ENCODE measurements around the gene OAF. TPM values are rescaled to one million over a fixed set of nuclear protein-coding genes. Genes with fewer than 3 reads are reported as not detected.

OAF gene
- total RNA-seq, 4 donors from 2014 or later, result 74.7 to 192 (median 124) TPM

GRCh38 chr11:120212926-120213325 is 2.1 kb downstream of the OAF start:
- TF ChIP-seq CTCF (IDR thresholded peaks at IDR 0.05) (no peak), EP300 (IDR thresholded peaks at IDR 0.05) (no peak), POLR2A (IDR thresholded peaks at IDR 0.05) (peak in 1 of 2 donors; percentile 9)
- H3K4me3 ChIP-seq, result peak overlapping the region; percentile 61 to 95 (median 84)
- 30 to 43% methylated on average over 2 of the region's 2 CpGs for WGBS, 2 donors
- DNase-seq (ENCODE audit: low spot score in 2 of 2), result no peak
- peak overlapping the region; percentile 80 to 92 (median 88) for H3K27ac ChIP-seq
- H3K9me3 ChIP-seq, result no peaks in the 10 kb centered on the region
- no peaks in the 10 kb centered on the region for H3K27me3 ChIP-seq
- peaks cover 0 to 10% (median 0%) of the 10 kb centered on the region in 3 donors for H3K36me3 ChIP-seq
- peaks cover 0 to 82% (median 59%) of the 10 kb centered on the region in 4 donors for H3K4me1 ChIP-seq

GRCh38 chr11:120214581-120214980 is 3.7 kb downstream of the OAF start:
- 60 to 68% methylated on average over 7 of the region's 7 CpGs for WGBS, 2 donors
- no peak for DNase-seq (ENCODE audit: low spot score in 2 of 2)
- H3K9me3 ChIP-seq, result no peaks in the 10 kb centered on the region
- peak overlapping the region; percentile 77 to 92 (median 88) for H3K27ac ChIP-seq
- H3K27me3 ChIP-seq, result no peaks in the 10 kb centered on the region
- H3K4me3 ChIP-seq, result peak overlapping the region in 1 of 4 donors; percentile 2
- H3K36me3 ChIP-seq, result peaks cover 0 to 10% (median 0%) of the 10 kb centered on the region in 3 donors
- TF ChIP-seq EP300 (IDR thresholded peaks at IDR 0.05), result no peak
- no peak for TF ChIP-seq CTCF (IDR thresholded peaks at IDR 0.05)
- no peak for TF ChIP-seq POLR2A (IDR thresholded peaks at IDR 0.05)
- H3K4me1 ChIP-seq, result peaks cover 0 to 82% (median 62%) of the 10 kb centered on the region in 4 donors

- 23 to 38% methylated on average over 5 of the region's 5 CpGs for WGBS, 2 donors
- no peak overlapping the region for H3K4me3 ChIP-seq
- H3K27ac ChIP-seq, result peak overlapping the region; percentile 70 to 92 (median 84)
Measured at GRCh38 chr11:120215634-120216033, 4.8 kb downstream of the OAF start.

GRCh38 chr11:120216426-120217102 is 5.7 kb downstream of the OAF start:
- Histone ChIP-seq H3K27me3 (no peaks in the 10 kb centered on the region), H3K27ac (peak overlapping the region; percentile 70 to 92 (median 84)), H3K36me3 (peaks cover 0 to 10% (median 0%) of the 10 kb centered on the region in 3 donors), H3K4me1 (peaks cover 0 to 96% (median 75%) of the 10 kb centered on the region in 4 donors), H3K4me3 (no peak overlapping the region), H3K9me3 (no peaks in the 10 kb centered on the region)
- no peak for TF ChIP-seq POLR2A (IDR thresholded peaks at IDR 0.05)
- no peak for TF ChIP-seq CTCF (IDR thresholded peaks at IDR 0.05)
- TF ChIP-seq EP300 (IDR thresholded peaks at IDR 0.05), result no peak
- WGBS, 2 donors, result 54 to 67% methylated on average over 8 of the region's 8 CpGs
- no peak for DNase-seq (ENCODE audit: low spot score in 2 of 2)

More at GRCh38 chr11:120215634-120216033, 4.8 kb downstream of the OAF start:
- Histone ChIP-seq H3K36me3 (peaks cover 0 to 10% (median 0%) of the 10 kb centered on the region in 3 donors), H3K9me3 (no peaks in the 10 kb centered on the region), H3K27me3 (no peaks in the 10 kb centered on the region), H3K4me1 (peaks cover 0 to 87% (median 65%) of the 10 kb centered on the region in 4 donors)
- DNase-seq (ENCODE audit: low spot score in 2 of 2), result peak in 1 of 2 donors; percentile 66
- peak in 1 of 2 donors; percentile 42 for TF ChIP-seq EP300 (IDR thresholded peaks at IDR 0.05)
- TF ChIP-seq CTCF (IDR thresholded peaks at IDR 0.05), result no peak

- Histone ChIP-seq H3K4me3 (no peak overlapping the region), H3K9me3 (no peaks in the 10 kb centered on the region), H3K27me3 (no peaks in the 10 kb centered on the region), H3K36me3 (peaks cover 0 to 10% (median 0%) of the 10 kb centered on the region in 3 donors), H3K27ac (peak overlapping the region; percentile 74 to 92 (median 84)), H3K4me1 (peaks cover 0 to 100% (median 80%) of the 10 kb centered on the region in 4 donors)
- 44% methylated on average over 12 of the region's 12 CpGs for WGBS, 2 donors
- TF ChIP-seq POLR2A (IDR thresholded peaks at IDR 0.05) (no peak), CTCF (IDR thresholded peaks at IDR 0.05) (peak in 1 of 5 experiments; percentile 9), EP300 (IDR thresholded peaks at IDR 0.05) (no peak)
- no peak for DNase-seq (ENCODE audit: low spot score in 2 of 2)
Measured at GRCh38 chr11:120217526-120217925, 6.7 kb downstream of the OAF start.
